SK-N-MC (cell line): ENCODE data around the gene TLR10.

Experiments used
- EZH2 ChIP-seq: fragments of 200-600 bp; sonication (generic); IDR thresholded peaks from one replicate; pipeline ENCODE4 v1.6.1; 2017; ENCODE audit warnings: antibody characterized with exemption
- FOXP2 ChIP-seq: optimal IDR thresholded peaks from 2 replicates; pipeline ENCODE3; 2011; ENCODE audit warnings: mild to moderate bottlenecking, moderate library complexity; ENCODE audit not compliant: insufficient read depth; ENCODE audit errors: extremely low read length, control extremely low read depth
- POLR2AphosphoS5 ChIP-seq: IDR thresholded peaks from 2 replicates; pipeline ENCODE4 v1.6.1; 2012; ENCODE audit warnings: mild to moderate bottlenecking, low read depth, low read length, borderline replicate concordance

- TF ChIP-seq EZH2 (no peak), FOXP2 (no peak), POLR2AphosphoS5 (no peak)
Observed at GRCh38 chr4:38734446-38734845, 48.3 kb downstream of the TLR10 start.
